Measurements from ENCODE around the gene ATP5ME. TPM values are rescaled to one million over a fixed set of nuclear protein-coding genes. Genes with fewer than 3 reads are reported as not detected.

Gene ATP5ME
- total and polyA plus RNA-seq, 2 of the 13 experiments (the other 11 are each of a cell fraction or from before 2014, with no cell fraction given), result 305 to 753 TPM

GRCh38 chr4:675036-675882 is 1.2 kb upstream of the ATP5ME start (continued):
- TF ChIP-seq HNF1B (CRISPR knock-in tag; IDR thresholded peaks at IDR 0.05), result no peak
- TF ChIP-seq ZNF557 (CRISPR knock-in tag; IDR thresholded peaks at IDR 0.05), result no peak
- TF ChIP-seq HOXA3 (CRISPR knock-in tag; IDR thresholded peaks at IDR 0.05), result peak; percentile 11; the same call in 1 of the 2 replicates
- TF ChIP-seq ZBTB44 (CRISPR knock-in tag; IDR thresholded peaks at IDR 0.05), result 0 out of 2 replicates have a peak, but pooled peaks have one; percentile 42
- TF ChIP-seq ETV6 (CRISPR knock-in tag; conservative IDR thresholded peaks at IDR 0.05), result no peak
- TF ChIP-seq ZNF234 (CRISPR knock-in tag; conservative IDR thresholded peaks at IDR 0.05), result no peak
- 0 out of 2 replicates have a peak, but pooled peaks have one; percentile 26 for TF ChIP-seq TBX2 (CRISPR knock-in tag; IDR thresholded peaks at IDR 0.05; ENCODE audit: borderline replicate concordance)
- 0 out of 2 replicates have a peak, but pooled peaks have one; percentile 46 for TF ChIP-seq HNRNPL (IDR thresholded peaks at IDR 0.05; ENCODE audit: low read depth, low read length)
- 0 out of 2 replicates have a peak, but pooled peaks have one; percentile 67 for TF ChIP-seq UBTF (CRISPR knock-in tag; IDR thresholded peaks at IDR 0.05)
- TF ChIP-seq ZC3H4 (CRISPR knock-in tag; IDR thresholded peaks at IDR 0.05; ENCODE audit: borderline replicate concordance), result 0 out of 2 replicates have a peak, but pooled peaks have one; percentile 36
- no peak for TF ChIP-seq ZNF30 (CRISPR knock-in tag; IDR thresholded peaks at IDR 0.05)
- TF ChIP-seq SPEN (CRISPR knock-in tag; IDR thresholded peaks at IDR 0.05; ENCODE audit: low read depth), result peak; percentile 23; the same call in 1 of the 2 replicates
- TF ChIP-seq HBP1 (CRISPR knock-in tag; IDR thresholded peaks at IDR 0.05; ENCODE audit: low read depth), result no peak

All from HepG2 (cell line).